Sigmoid colon (tissue), 7 donors: Measurements from ENCODE around the gene SESN1. TPM values are rescaled to one million over a fixed set of nuclear protein-coding genes. Genes with fewer than 3 reads are reported as not detected.

ENCODE experiments used
- DNase-seq: peaks from one replicate; pipeline ENCODE4 v3.0.0-alpha.2; 2019
- H3K27ac ChIP-seq, 4 donors: fragments of 200-600 bp; sonication (generic); one replicate each; pipeline ENCODE4 v1.5.1; 2016 to 2019; ENCODE audit warnings: mild to moderate bottlenecking in 1 of 4
- H3K27me3 ChIP-seq, 3 donors: fragments of 200-600 bp; sonication (generic); one replicate each; pipeline ENCODE4 v1.5.1; 2019; ENCODE audit warnings: mild to moderate bottlenecking in 1 of 3
- H3K36me3 ChIP-seq, 4 donors: fragments of 200-600 bp; sonication (generic); one replicate each; pipeline ENCODE4 v1.5.1; 2016 to 2019
- H3K4me1 ChIP-seq, 4 donors: fragments of 200-600 bp; sonication (generic); one replicate each; pipeline ENCODE4 v1.5.1; 2017 to 2019
- H3K4me3 ChIP-seq, 4 donors: fragments of 200-600 bp; sonication (generic); one replicate each; pipeline ENCODE4 v1.5.1; 2017 to 2019; ENCODE audit warnings: mild to moderate bottlenecking in 2 of 4, moderate library complexity in 1 of 4
- H3K9me3 ChIP-seq, 4 donors: fragments of 200-600 bp in 3 of 4; sonication (generic) in 3 of 4; one replicate each; pipeline versions ENCODE4 v1.5.1 to v1.6.1; 2013 to 2019
- CTCF ChIP-seq, 4 experiments: fragments of 450-650 bp in 3 of 4; fragments of 200-600 bp in 1 of 4; IDR thresholded peaks; one replicate each; pipeline ENCODE4 v1.5.1; 2016 to 2019; ENCODE audit warnings: antibody characterized with exemption in 4 of 4, mild to moderate bottlenecking in 3 of 4, moderate library complexity in 2 of 4
- EP300 ChIP-seq, 4 donors: sonication (generic); formaldehyde crosslinking; IDR thresholded peaks; one replicate each; pipeline ENCODE4 v1.6.1; 2017; ENCODE audit warnings: antibody characterized with exemption in 4 of 4
- POLR2A ChIP-seq, 2 donors: fragments of 450-650 bp; IDR thresholded peaks; one replicate each; pipeline ENCODE4 v1.6.1; 2016; ENCODE audit warnings: antibody characterized with exemption in 2 of 2, mild to moderate bottlenecking in 2 of 2, moderate library complexity in 2 of 2
- POLR2AphosphoS5 ChIP-seq, 4 donors: sonication (generic); formaldehyde crosslinking; IDR thresholded peaks; one replicate each; pipeline ENCODE4 v1.6.1; 2017; ENCODE audit warnings: antibody characterized with exemption in 4 of 4
- WGBS, 2 donors: extraction: QIAGEN DNeasy Blood & Tissue Kit; methylation state at CpG; one replicate each; pipeline ENCODE4 v1.1.7; 2013; 5-methylcytosine and 5-hydroxymethylcytosine counted together
- intact Hi-C: fragments of 100-400 bp; cut with DNase I; formaldehyde crosslinking; loops from one replicate; pipeline ENCODE4 v1.15.1; 2023
- polyA plus RNA-seq, 3 donors: library from polyadenylated mRNA; stranded (reverse); fragments of 200-250 nt; gene quantifications; one replicate each; pipeline ENCODE4 v1.2.3, GENCODE V29; 2013
- total RNA-seq, 4 donors: library from RNA; depleted of rRNA; stranded (reverse); fragments of >200 nt; gene quantifications; one replicate each; pipeline ENCODE4 v1.1.0, GENCODE V29; 2016
- donor health status: healthy with polysubstance abuse.
- donor health status: Bipolar disorder and iron deficiency.
- donor health status: healthy.

Gene SESN1
- total and polyA plus RNA-seq, 7 donors, result 18.3 to 144 (median 63.0) TPM

- Histone ChIP-seq H3K4me3 (no peak overlapping the region), H3K27ac (no peak overlapping the region), H3K4me1 (peaks cover 0 to 13% (median 5%) of the 10 kb centered on the region in 4 donors), H3K36me3 (no peaks in the 10 kb centered on the region), H3K27me3 (no peaks in the 10 kb centered on the region), H3K9me3 (no peaks in the 10 kb centered on the region)
- TF ChIP-seq EP300 (IDR thresholded peaks at IDR 0.05) (no peak), POLR2A (IDR thresholded peaks at IDR 0.05) (no peak), CTCF (IDR thresholded peaks at IDR 0.05) (no peak), POLR2AphosphoS5 (IDR thresholded peaks at IDR 0.05) (no peak)
- intact Hi-C loops, result no loop called here
- WGBS, 2 donors, result 79 to 85% methylated on average over 1 of the region's 1 CpG
- no peak for DNase-seq
Observed at GRCh38 chr6:109031416-109031815, 63.2 kb downstream of the SESN1 start.

- no peaks in the 10 kb centered on the region for H3K27me3 ChIP-seq
- intact Hi-C loops, result no loop called here
- H3K9me3 ChIP-seq, result no peaks in the 10 kb centered on the region
- H3K4me1 ChIP-seq, result peaks cover 0 to 5% (median 2%) of the 10 kb centered on the region in 4 donors
- H3K36me3 ChIP-seq, result no peaks in the 10 kb centered on the region
- no peak overlapping the region for H3K4me3 ChIP-seq
- H3K27ac ChIP-seq, result no peak overlapping the region
- 99 to 100% methylated on average over 1 of the region's 1 CpG for WGBS, 2 donors
- DNase-seq, result no peak
- no peak for TF ChIP-seq POLR2A (IDR thresholded peaks at IDR 0.05)
- no peak for TF ChIP-seq EP300 (IDR thresholded peaks at IDR 0.05)
- no peak for TF ChIP-seq CTCF (IDR thresholded peaks at IDR 0.05)
- TF ChIP-seq POLR2AphosphoS5 (IDR thresholded peaks at IDR 0.05), result no peak
Observed at GRCh38 chr6:109029313-109029712, 65.3 kb downstream of the SESN1 start.

- intact Hi-C loops, result no loop called here
- Histone ChIP-seq H3K4me1 (peaks cover 0 to 5% (median 4%) of the 10 kb centered on the region in 4 donors), H3K4me3 (no peak overlapping the region), H3K27ac (no peak overlapping the region), H3K27me3 (no peaks in the 10 kb centered on the region), H3K9me3 (no peaks in the 10 kb centered on the region), H3K36me3 (no peaks in the 10 kb centered on the region)
- DNase-seq, result no peak
- WGBS, 2 donors, result 97% methylated on average over 3 of the region's 3 CpGs
- TF ChIP-seq CTCF (IDR thresholded peaks at IDR 0.05) (no peak), EP300 (IDR thresholded peaks at IDR 0.05) (no peak), POLR2AphosphoS5 (IDR thresholded peaks at IDR 0.05) (no peak), POLR2A (IDR thresholded peaks at IDR 0.05) (no peak)
Observed at GRCh38 chr6:109028439-109028838, 66.2 kb downstream of the SESN1 start.

- peaks cover 0 to 9% (median 5%) of the 10 kb centered on the region in 4 donors for H3K4me1 ChIP-seq
- H3K27ac ChIP-seq, result no peak overlapping the region
- intact Hi-C loops, result no loop called here
- no peaks in the 10 kb centered on the region for H3K36me3 ChIP-seq
- TF ChIP-seq EP300 (IDR thresholded peaks at IDR 0.05), result no peak
- TF ChIP-seq POLR2A (IDR thresholded peaks at IDR 0.05), result no peak
- TF ChIP-seq POLR2AphosphoS5 (IDR thresholded peaks at IDR 0.05), result no peak
- TF ChIP-seq CTCF (IDR thresholded peaks at IDR 0.05), result no peak
- H3K4me3 ChIP-seq, result no peak overlapping the region
- DNase-seq, result no peak
- H3K9me3 ChIP-seq, result no peaks in the 10 kb centered on the region
- H3K27me3 ChIP-seq, result no peaks in the 10 kb centered on the region
Observed at GRCh38 chr6:109027964-109028363, 66.7 kb downstream of the SESN1 start.

GRCh38 chr6:109025639-109026038 lies 69.0 kb downstream of the SESN1 start:
- Histone ChIP-seq H3K9me3 (no peaks in the 10 kb centered on the region), H3K4me1 (peaks cover 0 to 11% (median 5%) of the 10 kb centered on the region in 4 donors), H3K27me3 (no peaks in the 10 kb centered on the region), H3K4me3 (no peak overlapping the region), H3K27ac (no peak overlapping the region), H3K36me3 (no peaks in the 10 kb centered on the region)
- no peak for DNase-seq
- 97 to 98% methylated on average over 1 of the region's 1 CpG for WGBS, 2 donors
- intact Hi-C loops, result no loop called here
- no peak for TF ChIP-seq POLR2AphosphoS5 (IDR thresholded peaks at IDR 0.05)
